NCI-H2029 treated with DMSO at 0.1 percent for 48 hours (cell line): ENCODE data around the gene DIP2C.
"Not testable (repeated sequence)": the region's sequence is repeated elsewhere in the genome, so short reads cannot be mapped to it uniquely, and the experiment has no call there.

ENCODE experiments used
- DNase-seq: peaks from one replicate; lab custom pipeline; 2025; lab: John Stamatoyannopoulos, UW

Gene DIP2C

GRCh38 chr10:639751-640672 lies 49.5 kb downstream of the DIP2C start:
- DNase-seq: no peak

GRCh38 chr10:639001-639750 lies 50.3 kb downstream of the DIP2C start:
- no peak for DNase-seq

- no peak for DNase-seq
Measured at GRCh38 chr10:637771-638195, 51.7 kb downstream of the DIP2C start.

- DNase-seq: no peak
Measured at GRCh38 chr10:637221-637620, 52.2 kb downstream of the DIP2C start.

- DNase-seq: no peak
Measured at GRCh38 chr10:636769-637168, 52.7 kb downstream of the DIP2C start.

GRCh38 chr10:636016-636730 lies 53.3 kb downstream of the DIP2C start:
- DNase-seq: no peak

GRCh38 chr10:635088-635861 lies 54.2 kb downstream of the DIP2C start:
- no peak for DNase-seq

- no peak for DNase-seq
Measured at GRCh38 chr10:634256-634655, 55.2 kb downstream of the DIP2C start.

- no peak for DNase-seq
Measured at GRCh38 chr10:633279-634245, 55.9 kb downstream of the DIP2C start.

- DNase-seq: not testable (repeated sequence)
Measured at GRCh38 chr10:632807-633177, 56.7 kb downstream of the DIP2C start.

GRCh38 chr10:632155-632806 lies 57.2 kb downstream of the DIP2C start:
- not testable (repeated sequence) for DNase-seq

GRCh38 chr10:631266-631665 lies 58.2 kb downstream of the DIP2C start:
- no peak for DNase-seq

GRCh38 chr10:630581-631073 lies 58.8 kb downstream of the DIP2C start:
- peak; percentile 29 for DNase-seq

- DNase-seq: no peak
Measured at GRCh38 chr10:629186-629998, 60.1 kb downstream of the DIP2C start.

GRCh38 chr10:628386-629045 lies 61.0 kb downstream of the DIP2C start:
- DNase-seq: no peak

GRCh38 chr10:627032-627992 lies 62.2 kb downstream of the DIP2C start:
- DNase-seq: no peak
